ENCODE results near the gene MTTP. TPM values are rescaled to one million over a fixed set of nuclear protein-coding genes. Genes with fewer than 3 reads are reported as not detected.

Gene MTTP
- total RNA-seq, 4 donors from 2014 or later, result 0.14 TPM; not detected in 3

GRCh38 chr4:99564921-99565320, 9.7 kb upstream of the MTTP start:
- Histone ChIP-seq H3K36me3 (no peaks in the 10 kb centered on the region), H3K27ac (no peak overlapping the region), H3K9me3 (no peaks in the 10 kb centered on the region), H3K4me1 (no peaks in the 10 kb centered on the region), H3K4me3 (no peak overlapping the region), H3K27me3 (no peaks in the 10 kb centered on the region)
- DNase-seq, result no peak
- intact Hi-C loops (cut with DNase I; ENCODE audit: low total_unique reads), result no loop called here
- TF ChIP-seq CTCF (IDR thresholded peaks at IDR 0.05), result no peak
- TF ChIP-seq POLR2A (IDR thresholded peaks at IDR 0.05), result no peak

- Histone ChIP-seq H3K27me3 (no peaks in the 10 kb centered on the region), H3K4me3 (no peak overlapping the region), H3K36me3 (no peaks in the 10 kb centered on the region), H3K4me1 (no peaks in the 10 kb centered on the region), H3K9me3 (no peaks in the 10 kb centered on the region), H3K27ac (no peak overlapping the region)
- DNase-seq, result no peak
- intact Hi-C loops (cut with DNase I; ENCODE audit: low total_unique reads), result no loop called here
- TF ChIP-seq POLR2A (IDR thresholded peaks at IDR 0.05) (no peak), CTCF (IDR thresholded peaks at IDR 0.05) (no peak)
These were observed 2.7 kb upstream of the MTTP start for GRCh38 chr4:99571883-99572282.

- no peak for TF ChIP-seq CTCF (IDR thresholded peaks at IDR 0.05)
- TF ChIP-seq POLR2A (IDR thresholded peaks at IDR 0.05), result no peak
- no peaks in the 10 kb centered on the region for H3K4me1 ChIP-seq
- no peak overlapping the region for H3K27ac ChIP-seq
- no peak for DNase-seq
- H3K9me3 ChIP-seq, result no peaks in the 10 kb centered on the region
- intact Hi-C loops (cut with DNase I; ENCODE audit: low total_unique reads), result no loop called here
- H3K36me3 ChIP-seq, result no peaks in the 10 kb centered on the region
- no peaks in the 10 kb centered on the region for H3K27me3 ChIP-seq
- H3K4me3 ChIP-seq, result no peak overlapping the region
These were observed 1.9 kb upstream of the MTTP start for GRCh38 chr4:99572527-99573240.

- H3K27me3 ChIP-seq, result no peaks in the 10 kb centered on the region
- H3K9me3 ChIP-seq, result no peaks in the 10 kb centered on the region
- no peaks in the 10 kb centered on the region for H3K36me3 ChIP-seq
- no peak overlapping the region for H3K27ac ChIP-seq
- intact Hi-C loops (cut with DNase I; ENCODE audit: low total_unique reads), result no loop called here
- DNase-seq, result no peak
- H3K4me1 ChIP-seq, result no peaks in the 10 kb centered on the region
- no peak overlapping the region for H3K4me3 ChIP-seq
- no peak for TF ChIP-seq CTCF (IDR thresholded peaks at IDR 0.05)
- no peak for TF ChIP-seq POLR2A (IDR thresholded peaks at IDR 0.05)
These were observed 772 bp upstream of the MTTP start for GRCh38 chr4:99573735-99574368.

- no peak for DNase-seq
- Histone ChIP-seq H3K36me3 (no peaks in the 10 kb centered on the region), H3K4me1 (no peaks in the 10 kb centered on the region)
These were observed 4.1 kb downstream of the MTTP start for GRCh38 chr4:99578714-99579113.

More at GRCh38 chr4:99578714-99579113, 4.1 kb downstream of the MTTP start:
- H3K27me3 ChIP-seq, result no peaks in the 10 kb centered on the region
- intact Hi-C loops (cut with DNase I; ENCODE audit: low total_unique reads), result no loop called here
- no peaks in the 10 kb centered on the region for H3K9me3 ChIP-seq
- TF ChIP-seq CTCF (IDR thresholded peaks at IDR 0.05), result no peak
- TF ChIP-seq POLR2A (IDR thresholded peaks at IDR 0.05), result no peak
- H3K4me3 ChIP-seq, result no peak overlapping the region
- H3K27ac ChIP-seq, result no peak overlapping the region

Data from uterus (tissue), 4 donors.